Small intestine (tissue), 7 donors: Measurements from ENCODE around the gene MYL1. TPM values are rescaled to one million over a fixed set of nuclear protein-coding genes. Genes with fewer than 3 reads are reported as not detected.

Experiments
- DNase-seq, 2 donors: peaks; one replicate each; pipeline versions ENCODE4 v3.0.0 to v3.0.0-alpha.2; 2013
- FAIRE-seq: peaks from 2 replicates; lab custom pipeline; 2012; peaks lifted over from hg19 to GRCh38; lab: Jason Lieb, UNC
- H3K27ac ChIP-seq, 3 donors: one replicate each; pipeline ENCODE4 v1.5.1; 2013; ENCODE audit warnings: low read length in 2 of 3, mild to moderate bottlenecking in 2 of 3, control low read depth in 1 of 3, inconsistent platforms in 1 of 3, low read depth in 1 of 3, moderate library complexity in 1 of 3
- H3K27me3 ChIP-seq, 3 donors: one replicate each; pipeline ENCODE4 v1.6.1; 2013; ENCODE audit warnings: low read length in 3 of 3, inconsistent platforms in 1 of 3; ENCODE audit not compliant: control insufficient read depth in 3 of 3, insufficient read depth in 3 of 3
- H3K36me3 ChIP-seq, 3 donors: one replicate each; pipeline ENCODE4 v1.6.1; 2013; ENCODE audit warnings: low read length in 3 of 3, inconsistent platforms in 1 of 3, low read depth in 1 of 3, mild to moderate bottlenecking in 1 of 3, moderate library complexity in 1 of 3; ENCODE audit not compliant: control insufficient read depth in 3 of 3, insufficient read depth in 2 of 3
- H3K4me1 ChIP-seq, 3 donors: one replicate each; pipeline ENCODE4 v1.6.1; 2013; ENCODE audit warnings: low read length in 2 of 3, inconsistent platforms in 1 of 3, low read depth in 1 of 3, mild to moderate bottlenecking in 1 of 3, moderate library complexity in 1 of 3; ENCODE audit not compliant: control insufficient read depth in 3 of 3, insufficient read depth in 2 of 3
- H3K4me3 ChIP-seq, 3 donors: one replicate each; pipeline ENCODE4 v1.5.1; 2013; ENCODE audit warnings: low read length in 3 of 3, control low read depth in 1 of 3, inconsistent platforms in 1 of 3, low read depth in 1 of 3, mild to moderate bottlenecking in 1 of 3, moderate library complexity in 1 of 3
- H3K9me3 ChIP-seq, 2 donors: one replicate each; pipeline ENCODE4 v1.6.1; 2013; ENCODE audit warnings: low read depth in 1 of 2, low read length in 1 of 2; ENCODE audit not compliant: control insufficient read depth in 2 of 2, insufficient read depth in 1 of 2
- WGBS, 3 donors: extraction: QIAGEN DNeasy Blood & Tissue Kit; methylation state at CpG; one replicate each; pipeline ENCODE4 v1.1.7; 2013; 5-methylcytosine and 5-hydroxymethylcytosine counted together
- polyA plus RNA-seq, 4 donors: library from polyadenylated mRNA; stranded (reverse) in 3 of 4; unstranded in 1 of 4; fragments of 200-250 nt in 3 of 4; fragments of 120-200 nt in 1 of 4; gene quantifications; one replicate each; pipeline versions ENCODE4 v1.2.1 to v1.2.3, GENCODE V29; 2013
- donor health status: healthy with polysubstance abuse.
- donor health status: control.
- donor health status: control.
- donor health status: Bipolar disorder and iron deficiency.
- donor health status: healthy.

MYL1 gene
- polyA plus RNA-seq, 4 donors = 1.1 to 19.9 (median 5.4) TPM; not detected in 1

DNA sequence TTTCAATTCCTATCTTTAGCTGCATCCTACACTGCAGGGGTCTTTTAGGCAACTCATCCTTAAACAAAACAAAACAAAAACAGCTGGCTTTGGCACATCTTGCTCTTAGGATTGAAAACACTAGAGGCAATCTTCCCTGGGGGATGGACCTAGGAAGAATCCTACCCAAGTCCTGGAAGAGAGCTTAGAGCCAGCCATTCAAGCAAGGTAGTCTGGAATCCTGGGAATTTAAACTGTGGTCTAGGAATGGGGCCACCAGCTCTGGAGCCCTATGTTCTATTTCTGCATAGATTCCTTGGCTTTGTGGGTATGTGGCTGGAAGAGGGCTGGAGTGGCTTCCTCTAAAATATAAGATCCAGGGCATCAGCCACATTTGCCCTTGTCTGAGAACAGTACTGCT, 27.7 kb downstream of the MYL1 start:
- peaks cover 0 to 15% of the 10 kb centered on the region in 2 donors for H3K9me3 ChIP-seq
- no peaks in the 10 kb centered on the region for H3K36me3 ChIP-seq
- FAIRE-seq (no peak), DNase-seq (no peak)
- no peaks in the 10 kb centered on the region for H3K27me3 ChIP-seq
- no peak overlapping the region for H3K27ac ChIP-seq
- no peak overlapping the region for H3K4me3 ChIP-seq
- H3K4me1 ChIP-seq = no peaks in the 10 kb centered on the region

GRCh38 chr2:210286123-210286680, 28.8 kb downstream of the MYL1 start:
- no peak for DNase-seq
- no peak for FAIRE-seq
- Histone ChIP-seq H3K27me3 (no peaks in the 10 kb centered on the region), H3K27ac (no peak overlapping the region), H3K4me3 (no peak overlapping the region), H3K36me3 (no peaks in the 10 kb centered on the region), H3K9me3 (peaks cover 0 to 15% of the 10 kb centered on the region in 2 donors), H3K4me1 (no peaks in the 10 kb centered on the region)

GRCh38 chr2:210277133-210277532, 37.8 kb downstream of the MYL1 start:
- WGBS, 3 donors = 80 to 92% (median 91%) methylated on average over 1 of the region's 1 CpG
- H3K36me3 ChIP-seq = no peaks in the 10 kb centered on the region
- H3K27ac ChIP-seq = no peak overlapping the region
- DNase-seq = no peak
- no peak for FAIRE-seq
- H3K4me3 ChIP-seq = no peak overlapping the region
- H3K9me3 ChIP-seq = no peaks in the 10 kb centered on the region
- no peaks in the 10 kb centered on the region for H3K27me3 ChIP-seq
- H3K4me1 ChIP-seq = no peaks in the 10 kb centered on the region

GRCh38 chr2:210271300-210271699, 43.7 kb downstream of the MYL1 start:
- Histone ChIP-seq H3K27ac (no peak overlapping the region), H3K4me3 (no peak overlapping the region), H3K27me3 (peaks cover 0 to 2% (median 0%) of the 10 kb centered on the region in 3 donors), H3K4me1 (no peaks in the 10 kb centered on the region), H3K9me3 (no peaks in the 10 kb centered on the region), H3K36me3 (no peaks in the 10 kb centered on the region)
- DNase-seq = no peak
- FAIRE-seq = no peak

- WGBS, 3 donors = 28 to 37% (median 34%) methylated on average over 3 of the region's 3 CpGs
- DNase-seq (no peak), FAIRE-seq (no peak)
- H3K27me3 ChIP-seq = peaks cover 0 to 2% (median 0%) of the 10 kb centered on the region in 3 donors
- no peaks in the 10 kb centered on the region for H3K4me1 ChIP-seq
- H3K27ac ChIP-seq = no peak overlapping the region
- H3K4me3 ChIP-seq = no peak overlapping the region
- no peaks in the 10 kb centered on the region for H3K36me3 ChIP-seq
- H3K9me3 ChIP-seq = no peaks in the 10 kb centered on the region
Observed at GRCh38 chr2:210269148-210269547, 45.8 kb downstream of the MYL1 start.

DNA sequence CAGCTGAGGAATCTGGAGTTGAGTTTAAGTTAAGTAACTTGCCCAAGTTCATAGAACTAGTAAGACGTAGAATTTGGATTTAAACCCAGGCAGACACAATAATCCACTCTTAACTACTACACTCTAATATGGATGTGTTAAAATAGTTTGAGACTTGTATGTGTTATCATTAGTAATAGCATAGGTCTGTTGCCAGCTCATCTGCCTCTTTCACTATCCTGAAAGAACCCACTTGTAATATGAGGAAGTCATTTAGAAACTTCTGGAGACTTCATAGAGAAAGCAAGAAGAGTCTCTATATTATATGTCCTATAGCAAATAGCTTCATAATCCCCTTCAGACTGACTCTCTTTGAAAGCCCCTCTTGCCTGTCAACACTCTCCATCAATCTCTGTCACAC, 46.7 kb downstream of the MYL1 start:
- Histone ChIP-seq H3K27me3 (peaks cover 0 to 2% (median 0%) of the 10 kb centered on the region in 3 donors), H3K9me3 (no peaks in the 10 kb centered on the region), H3K27ac (no peak overlapping the region), H3K4me3 (no peak overlapping the region), H3K4me1 (no peaks in the 10 kb centered on the region), H3K36me3 (no peaks in the 10 kb centered on the region)
- WGBS, 3 donors = 84 to 91% (median 88%) methylated on average over 1 of the region's 1 CpG
- DNase-seq (no peak), FAIRE-seq (no peak)

DNA sequence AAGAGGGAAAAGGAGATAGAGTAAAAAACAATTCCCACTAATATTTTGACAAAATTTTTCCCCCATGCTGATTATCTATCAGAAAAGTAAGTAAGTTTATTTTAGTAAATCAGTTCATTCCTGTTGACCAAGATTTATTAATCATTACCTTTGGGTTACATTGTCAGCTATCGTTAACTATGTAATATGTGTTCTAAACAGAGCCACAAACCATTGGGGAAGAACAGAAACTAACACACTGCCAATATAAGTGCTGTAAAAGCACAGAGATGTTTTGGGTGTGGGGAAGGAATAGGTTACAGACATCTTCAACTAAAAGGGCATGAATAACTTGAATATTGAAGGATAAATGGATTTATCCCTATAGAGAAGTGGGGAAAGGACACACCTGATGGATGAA, 47.3 kb downstream of the MYL1 start:
- peaks cover 0 to 2% (median 0%) of the 10 kb centered on the region in 3 donors for H3K27me3 ChIP-seq
- WGBS, 3 donors = 13 to 58% (median 36%) methylated on average over 1 of the region's 1 CpG
- FAIRE-seq = no peak
- no peaks in the 10 kb centered on the region for H3K9me3 ChIP-seq
- H3K27ac ChIP-seq = no peak overlapping the region
- H3K36me3 ChIP-seq = no peaks in the 10 kb centered on the region
- no peaks in the 10 kb centered on the region for H3K4me1 ChIP-seq
- no peak for DNase-seq
- H3K4me3 ChIP-seq = no peak overlapping the region

DNA sequence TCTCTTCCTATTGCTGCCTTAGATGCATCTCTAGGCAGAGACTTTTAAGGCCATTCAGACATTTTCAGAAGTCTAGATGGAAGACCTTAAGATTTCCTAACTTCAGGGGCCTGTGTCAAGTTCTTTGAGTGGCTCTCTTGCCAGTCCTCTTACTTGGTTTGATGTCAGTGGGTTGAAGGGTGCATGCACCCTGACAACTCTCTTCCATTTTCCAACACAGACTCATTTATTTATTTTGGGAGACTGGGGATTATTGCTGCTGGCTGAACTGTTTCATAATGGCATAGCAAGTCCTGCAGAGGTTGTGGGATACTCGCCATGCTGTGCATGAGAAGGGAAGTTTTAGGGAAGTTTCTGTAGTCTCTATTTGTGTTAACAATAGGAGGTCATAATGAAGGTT, 50.7 kb downstream of the MYL1 start:
- no peaks in the 10 kb centered on the region for H3K9me3 ChIP-seq
- H3K36me3 ChIP-seq = no peaks in the 10 kb centered on the region
- peaks cover 0 to 2% (median 0%) of the 10 kb centered on the region in 3 donors for H3K27me3 ChIP-seq
- WGBS, 3 donors = 80 to 84% (median 84%) methylated on average over 1 of the region's 1 CpG
- no peaks in the 10 kb centered on the region for H3K4me1 ChIP-seq
- H3K4me3 ChIP-seq = no peak overlapping the region
- FAIRE-seq (no peak), DNase-seq (no peak)
- H3K27ac ChIP-seq = no peak overlapping the region

DNA sequence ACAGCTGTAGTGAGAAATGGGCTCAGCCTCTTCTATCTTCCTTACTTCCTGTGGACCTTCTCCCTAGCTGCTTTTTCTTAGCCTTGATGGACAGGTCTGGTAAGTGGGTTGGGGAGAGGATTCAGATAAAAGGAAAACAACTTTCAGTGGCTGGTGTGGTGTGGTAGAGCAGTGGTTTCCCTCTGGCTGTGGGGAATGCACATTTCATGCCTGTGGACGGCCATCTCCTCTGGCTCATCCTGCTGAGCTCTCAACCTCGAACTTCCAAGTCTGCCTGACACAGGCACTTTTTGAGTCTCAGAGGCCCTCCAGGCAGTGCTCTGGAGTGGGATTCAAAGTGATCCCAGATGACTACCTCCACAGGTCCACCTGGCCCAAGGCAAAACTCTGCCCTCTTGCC, 51.1 kb downstream of the MYL1 start:
- DNase-seq = no peak
- no peak for FAIRE-seq
- Histone ChIP-seq H3K4me3 (no peak overlapping the region), H3K27ac (no peak overlapping the region), H3K9me3 (no peaks in the 10 kb centered on the region), H3K36me3 (no peaks in the 10 kb centered on the region), H3K4me1 (no peaks in the 10 kb centered on the region), H3K27me3 (peaks cover 0 to 2% (median 0%) of the 10 kb centered on the region in 3 donors)
- WGBS, 3 donors = 63 to 79% (median 72%) methylated on average over 2 of the region's 2 CpGs
